Liver (tissue), 9 donors: ENCODE results near the gene PKIG. TPM values are rescaled to one million over a fixed set of nuclear protein-coding genes. Genes with fewer than 3 reads are reported as not detected.

Source experiments
- DNase-seq: peaks from one replicate; pipeline ENCODE4 v3.0.0-alpha.2; 2017; ENCODE audit warnings: low spot score
- H3K27ac ChIP-seq, 2 donors: one replicate each; pipeline ENCODE4 v1.7.0; 2013; ENCODE audit warnings: inconsistent platforms in 2 of 2, low read length in 2 of 2, control low read depth in 1 of 2, low read depth in 1 of 2, mild to moderate bottlenecking in 1 of 2
- H3K27me3 ChIP-seq, 4 donors: one replicate each; pipeline versions ENCODE4 v1.6.1 to v1.7.0; 2013; ENCODE audit warnings: low read length in 3 of 4, inconsistent platforms in 1 of 4, mild to moderate bottlenecking in 1 of 4, moderate library complexity in 1 of 4; ENCODE audit not compliant: control insufficient read depth in 4 of 4, insufficient read depth in 4 of 4
- H3K36me3 ChIP-seq, 4 donors: one replicate each; pipeline versions ENCODE4 v1.6.1 to v1.7.0; 2013; ENCODE audit warnings: low read length in 3 of 4, mild to moderate bottlenecking in 3 of 4, low read depth in 1 of 4, moderate library complexity in 1 of 4; ENCODE audit not compliant: control insufficient read depth in 4 of 4, insufficient read depth in 3 of 4
- H3K4me1 ChIP-seq, 4 donors: one replicate each; pipeline versions ENCODE4 v1.6.1 to v1.7.0; 2013; ENCODE audit warnings: low read length in 3 of 4, mild to moderate bottlenecking in 3 of 4, moderate library complexity in 1 of 4; ENCODE audit not compliant: control insufficient read depth in 4 of 4, insufficient read depth in 4 of 4
- H3K4me3 ChIP-seq, 3 donors: one replicate each; pipeline versions ENCODE4 v1.6.1 to v1.7.0; 2013; ENCODE audit warnings: low read length in 3 of 3, control low read depth in 1 of 3, low read depth in 1 of 3, mild to moderate bottlenecking in 1 of 3
- H3K9ac ChIP-seq, 2 donors: one replicate each; pipeline ENCODE4 v1.7.0; 2013; ENCODE audit warnings: low read length in 2 of 2, mild to moderate bottlenecking in 2 of 2, moderate library complexity in 2 of 2, control low read depth in 1 of 2, low read depth in 1 of 2
- H3K9me3 ChIP-seq, 4 donors: one replicate each; pipeline versions ENCODE4 v1.6.1 to v1.7.0; 2013; ENCODE audit warnings: low read length in 3 of 4; ENCODE audit not compliant: control insufficient read depth in 4 of 4
- ATF3 ChIP-seq: IDR thresholded peaks from 2 replicates; pipeline ENCODE4 v1.6.1; 2016; ENCODE audit warnings: antibody characterized with exemption
- CTCF ChIP-seq: fragments of 150-350 bp; IDR thresholded peaks from 2 replicates; pipeline ENCODE4 v1.5.1; 2017; ENCODE audit warnings: improper control_type of control experiment, low read depth, low read length; ENCODE audit not compliant: missing input control
- EGR1 ChIP-seq, 2 donors: IDR thresholded peaks; 2 replicates each; pipeline ENCODE4 v1.6.1; 2016 to 2018; ENCODE audit warnings: antibody characterized with exemption in 2 of 2, low read depth in 2 of 2
- FOXA1 ChIP-seq: IDR thresholded peaks from 2 replicates; pipeline ENCODE4 v1.6.1; 2016; ENCODE audit warnings: antibody characterized with exemption
- FOXA2 ChIP-seq: IDR thresholded peaks from 2 replicates; pipeline ENCODE4 v1.6.1; 2016; ENCODE audit warnings: antibody characterized with exemption
- GABPA ChIP-seq, 2 donors: IDR thresholded peaks in 1 of 2; conservative IDR thresholded peaks in 1 of 2; 2 replicates each; pipeline ENCODE4 v1.6.1; 2016; ENCODE audit warnings: antibody characterized with exemption in 2 of 2, mild to moderate bottlenecking in 1 of 2, moderate library complexity in 1 of 2
- HNF4A ChIP-seq, 2 donors: conservative IDR thresholded peaks; 2 replicates each; pipeline ENCODE4 v1.6.1; 2016; ENCODE audit warnings: antibody characterized with exemption in 2 of 2, mild to moderate bottlenecking in 2 of 2
- HNF4G ChIP-seq: IDR thresholded peaks from 2 replicates; pipeline ENCODE4 v1.6.1; 2016; ENCODE audit warnings: antibody characterized with exemption
- MAX ChIP-seq: IDR thresholded peaks from 2 replicates; pipeline ENCODE4 v1.6.1; 2016; ENCODE audit warnings: antibody characterized with exemption
- NR2F2 ChIP-seq: IDR thresholded peaks from 2 replicates; pipeline ENCODE4 v1.6.1; 2016; ENCODE audit warnings: antibody characterized with exemption
- RAD21 ChIP-seq, 2 donors: IDR thresholded peaks; 2 replicates each; pipeline ENCODE4 v1.6.1; 2016; ENCODE audit warnings: antibody characterized with exemption in 2 of 2, mild to moderate bottlenecking in 2 of 2
- REST ChIP-seq: IDR thresholded peaks from 2 replicates; pipeline ENCODE4 v1.6.1; 2016; ENCODE audit warnings: antibody characterized with exemption, mild to moderate bottlenecking
- RXRA ChIP-seq, 2 donors: IDR thresholded peaks; 2 replicates each; pipeline ENCODE4 v1.6.1; 2017 to 2018; ENCODE audit warnings: antibody characterized with exemption in 2 of 2, mild to moderate bottlenecking in 1 of 2
- SP1 ChIP-seq: IDR thresholded peaks from 2 replicates; pipeline ENCODE4 v1.6.1; 2018; ENCODE audit warnings: antibody characterized with exemption, mild to moderate bottlenecking
- TAF1 ChIP-seq: conservative IDR thresholded peaks from 2 replicates; pipeline ENCODE4 v1.6.1; 2016; ENCODE audit warnings: antibody characterized with exemption, mild to moderate bottlenecking
- YY1 ChIP-seq: IDR thresholded peaks from 2 replicates; pipeline ENCODE4 v1.6.1; 2016; ENCODE audit warnings: antibody characterized with exemption, mild to moderate bottlenecking
- ZBTB33 ChIP-seq: IDR thresholded peaks from 2 replicates; pipeline ENCODE4 v1.6.1; 2016; ENCODE audit warnings: antibody characterized with exemption
- WGBS: extraction: QIAGEN DNeasy Blood & Tissue Kit; methylation state at CpG from one replicate; pipeline ENCODE4 v1.1.7; 2013; 5-methylcytosine and 5-hydroxymethylcytosine counted together
- polyA plus RNA-seq, 2 donors: library from polyadenylated mRNA; stranded (reverse) in 1 of 2; unstranded in 1 of 2; fragments of 200-250 nt in 1 of 2; fragments of >200 nt in 1 of 2; fragmentation: Nextera tagmentation in 1 of 2; extraction: Ambion mirVana in 1 of 2; gene quantifications; one replicate each; pipeline versions ENCODE4 v1.2.1 to v1.2.3, GENCODE V29; 2013 to 2015
- total RNA-seq, 2 donors: library from RNA; depleted of rRNA; stranded (reverse); fragments of >200 nt; gene quantifications; one replicate each; pipeline ENCODE4 v1.2.3, GENCODE V29; 2014
- donor health status: healthy.
- donor health status: healthy.
- donor health status: healthy.
- donor health status: healthy.
- donor health status: healthy.

PKIG gene
- total and polyA plus RNA-seq, 4 donors: 10.6 to 24.3 (median 23.4) TPM

- H3K9ac ChIP-seq: no peak overlapping the region
- H3K27ac ChIP-seq: no peak overlapping the region
- 92% methylated on average over 8 of the region's 8 CpGs for WGBS
- H3K4me1 ChIP-seq: peaks cover 7 to 21% (median 12%) of the 10 kb centered on the region in 4 donors
- H3K27me3 ChIP-seq: no peaks in the 10 kb centered on the region
- peaks cover 0 to 1% (median 0%) of the 10 kb centered on the region in 4 donors for H3K36me3 ChIP-seq
- no peaks in the 10 kb centered on the region for H3K9me3 ChIP-seq
- no peak overlapping the region for H3K4me3 ChIP-seq
- TF ChIP-seq TAF1 (no peak), HNF4G (no peak), ZBTB33 (no peak)
- DNase-seq: no peak
Measured at GRCh38 chr20:44603327-44603726, 20.9 kb downstream of the PKIG start.

GRCh38 chr20:44606725-44607441, 24.5 kb downstream of the PKIG start:
- 93% methylated on average over 5 of the region's 5 CpGs for WGBS
- no peak for DNase-seq
- TF ChIP-seq RXRA (IDR thresholded peaks at IDR 0.05) (no peak), ZBTB33 (no peak), RAD21 (IDR thresholded peaks at IDR 0.05) (no peak), ATF3 (no peak), FOXA2 (no peak), HNF4A (conservative IDR thresholded peaks at IDR 0.05) (no peak), SP1 (no peak), YY1 (no peak), NR2F2 (no peak), FOXA1 (no peak), EGR1 (IDR thresholded peaks at IDR 0.05; ENCODE audit: low read depth in 2 of 2) (no peak), REST (no peak), CTCF (no peak), GABPA (IDR thresholded peaks at IDR 0.05 in 1 of 2, conservative IDR thresholded peaks at IDR 0.05 in 1 of 2) (no peak), MAX (no peak), HNF4G (no peak)
- Histone ChIP-seq H3K36me3 (no peaks in the 10 kb centered on the region), H3K27me3 (no peaks in the 10 kb centered on the region), H3K9ac (no peak overlapping the region), H3K27ac (no peak overlapping the region), H3K9me3 (no peaks in the 10 kb centered on the region), H3K4me3 (no peak overlapping the region), H3K4me1 (peaks cover 2 to 29% (median 25%) of the 10 kb centered on the region in 4 donors)
